HFFc6 (cell line): ENCODE data around the gene ATXN10. TPM values are rescaled to one million over a fixed set of nuclear protein-coding genes. Genes with fewer than 3 reads are reported as not detected.
A peak's percentile ranks its signal among the peaks of the same experiment; 100 is the strongest.

ENCODE experiments used
- DNase-seq: peaks from one replicate; pipeline ENCODE4 v3.0.0-alpha.2; 2018
- H3K27ac Mint-ChIP-seq: 2 replicates; pipeline ENCODE4 v1.8.0; 2020; ENCODE audit warnings: mild to moderate bottlenecking, mixed read lengths
- H3K27me3 Mint-ChIP-seq: 2 replicates; pipeline ENCODE4 v1.8.0; 2021; ENCODE audit warnings: mild to moderate bottlenecking, moderate library complexity, mixed read lengths; ENCODE audit not compliant: insufficient read depth
- H3K36me3 Mint-ChIP-seq: 2 replicates; pipeline ENCODE4 v1.8.0; 2021; ENCODE audit warnings: low read depth, mixed read lengths
- H3K4me1 Mint-ChIP-seq: 2 replicates; pipeline ENCODE4 v1.8.0; 2020; ENCODE audit warnings: low read depth, mixed read lengths
- H3K4me3 Mint-ChIP-seq: 2 replicates; pipeline ENCODE4 v1.8.0; 2020; ENCODE audit warnings: mild to moderate bottlenecking, moderate library complexity, mixed read lengths
- H3K9me3 Mint-ChIP-seq: 2 replicates; pipeline ENCODE4 v1.8.0; 2020; ENCODE audit warnings: mild to moderate bottlenecking, mixed read lengths
- total RNA-seq, 6 experiments: library from RNA; stranded (reverse); fragmentation: NEBNext Ultra II Directional; extraction: Animal tissue kit (Norgen Biotek cat#: 25700); gene quantifications; 2 replicates in 1 of 6; 3 replicates in 5 of 6; pipeline ENCODE4 v1.2.3, GENCODE V29; 2021
- TF ChIP-seq, protein P1 (sequence below): fragments of 200-600 bp; sonication (generic); IDR thresholded peaks from 2 replicates; pipeline ENCODE4 v1.5.0; 2021; ENCODE audit warnings: antibody characterized with exemption, mild to moderate bottlenecking

ATXN10 gene
- total RNA-seq, 6 experiments from 2014 or later, result 287 to 426 (median 370) TPM

- DNase-seq, result no peak
- no peaks in the 10 kb centered on the region for H3K9me3 Mint-ChIP-seq
- no peak overlapping the region for H3K4me3 Mint-ChIP-seq
- peaks cover 57% of the 10 kb centered on the region for H3K4me1 Mint-ChIP-seq
- H3K36me3 Mint-ChIP-seq, result peaks cover 44% of the 10 kb centered on the region
- TF ChIP-seq, protein P1, sequence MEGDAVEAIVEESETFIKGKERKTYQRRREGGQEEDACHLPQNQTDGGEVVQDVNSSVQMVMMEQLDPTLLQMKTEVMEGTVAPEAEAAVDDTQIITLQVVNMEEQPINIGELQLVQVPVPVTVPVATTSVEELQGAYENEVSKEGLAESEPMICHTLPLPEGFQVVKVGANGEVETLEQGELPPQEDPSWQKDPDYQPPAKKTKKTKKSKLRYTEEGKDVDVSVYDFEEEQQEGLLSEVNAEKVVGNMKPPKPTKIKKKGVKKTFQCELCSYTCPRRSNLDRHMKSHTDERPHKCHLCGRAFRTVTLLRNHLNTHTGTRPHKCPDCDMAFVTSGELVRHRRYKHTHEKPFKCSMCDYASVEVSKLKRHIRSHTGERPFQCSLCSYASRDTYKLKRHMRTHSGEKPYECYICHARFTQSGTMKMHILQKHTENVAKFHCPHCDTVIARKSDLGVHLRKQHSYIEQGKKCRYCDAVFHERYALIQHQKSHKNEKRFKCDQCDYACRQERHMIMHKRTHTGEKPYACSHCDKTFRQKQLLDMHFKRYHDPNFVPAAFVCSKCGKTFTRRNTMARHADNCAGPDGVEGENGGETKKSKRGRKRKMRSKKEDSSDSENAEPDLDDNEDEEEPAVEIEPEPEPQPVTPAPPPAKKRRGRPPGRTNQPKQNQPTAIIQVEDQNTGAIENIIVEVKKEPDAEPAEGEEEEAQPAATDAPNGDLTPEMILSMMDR, result no peak
- peaks cover 3% of the 10 kb centered on the region; the same call in 1 of the 2 replicates for H3K27me3 Mint-ChIP-seq
- H3K27ac Mint-ChIP-seq, result no peak overlapping the region
Measured at GRCh38 chr22:45772743-45773142, 101.1 kb downstream of the ATXN10 start.

- no peaks in the 10 kb centered on the region for H3K9me3 Mint-ChIP-seq
- H3K27me3 Mint-ChIP-seq, result peaks cover 3% of the 10 kb centered on the region; the same call in 1 of the 2 replicates
- no peak overlapping the region for H3K4me3 Mint-ChIP-seq
- H3K4me1 Mint-ChIP-seq, result peaks cover 57% of the 10 kb centered on the region
- TF ChIP-seq, protein P1, result no peak
- DNase-seq, result no peak
- peaks cover 41% of the 10 kb centered on the region for H3K36me3 Mint-ChIP-seq
- H3K27ac Mint-ChIP-seq, result no peak overlapping the region
Measured at GRCh38 chr22:45774001-45774670, 102.5 kb downstream of the ATXN10 start.

DNA sequence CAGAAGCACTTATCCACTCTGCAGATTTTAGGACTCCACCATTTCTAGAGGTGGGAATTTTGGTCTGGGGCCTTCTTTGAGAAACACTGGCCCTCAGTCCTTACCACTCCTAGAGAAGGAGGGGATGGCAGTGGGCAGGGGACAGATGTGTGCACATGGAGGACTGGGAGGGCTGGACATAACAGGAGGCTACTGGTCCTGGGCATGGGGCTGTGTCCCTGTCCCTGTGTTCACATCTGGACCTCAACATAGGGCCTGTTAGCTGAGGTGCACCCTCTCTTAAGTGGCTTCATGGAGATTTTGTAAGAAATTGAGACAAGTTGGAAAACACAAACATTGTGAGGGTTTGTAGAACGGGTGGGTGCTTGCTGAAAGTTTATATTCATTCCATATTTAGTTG lies 103.4 kb downstream of the ATXN10 start:
- Mint-ChIP-seq H3K4me3 (no peak overlapping the region), H3K27ac (peak overlapping the region; percentile 31; the same call in 1 of the 2 replicates), H3K4me1 (peaks cover 52% of the 10 kb centered on the region), H3K36me3 (peaks cover 38% of the 10 kb centered on the region), H3K9me3 (no peaks in the 10 kb centered on the region), H3K27me3 (peaks cover 3% of the 10 kb centered on the region; the same call in 1 of the 2 replicates)
- no peak for DNase-seq
- TF ChIP-seq, protein P1, result no peak

DNA sequence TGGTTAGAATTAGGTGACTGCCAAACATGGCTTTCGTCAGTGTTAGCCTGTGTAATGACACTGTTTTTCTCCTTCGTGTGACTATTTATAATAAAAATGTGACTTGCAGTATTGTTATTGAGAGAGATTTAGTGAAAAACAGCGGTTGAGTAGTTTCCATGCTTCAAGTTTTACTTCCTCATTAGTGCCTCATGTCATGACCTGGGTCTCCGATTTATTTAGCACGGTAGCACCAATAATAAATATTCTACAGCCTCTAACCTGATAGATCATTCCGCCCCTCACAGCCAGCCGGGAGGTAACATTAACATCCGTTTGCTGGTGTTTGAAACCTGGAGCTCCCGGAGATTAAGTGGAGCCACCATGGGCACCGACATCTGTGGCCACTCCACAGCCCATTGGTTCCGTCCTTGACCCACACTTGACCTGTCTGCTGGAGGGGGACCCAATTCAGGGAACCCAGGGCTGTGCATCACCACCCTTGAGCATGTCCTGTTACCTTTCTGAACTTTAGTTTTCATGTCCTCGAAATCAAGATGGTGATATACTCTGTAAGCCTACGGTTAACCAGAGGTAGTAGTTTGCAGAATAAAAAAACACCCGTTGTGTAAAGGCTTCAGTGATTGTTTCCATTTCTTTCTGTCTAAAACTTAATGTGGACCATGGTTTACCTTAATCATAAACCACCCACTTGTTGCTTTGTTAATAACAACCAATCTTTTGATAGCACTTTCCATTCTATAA lies 104.1 kb downstream of the ATXN10 start:
- Mint-ChIP-seq H3K9me3 (no peaks in the 10 kb centered on the region), H3K4me3 (no peak overlapping the region), H3K4me1 (peaks cover 54% of the 10 kb centered on the region), H3K36me3 (peaks cover 37% of the 10 kb centered on the region), H3K27ac (no peak overlapping the region), H3K27me3 (peaks cover 3% of the 10 kb centered on the region; the same call in 1 of the 2 replicates)
- DNase-seq, result no peak
- TF ChIP-seq, protein P1, result no peak

DNA sequence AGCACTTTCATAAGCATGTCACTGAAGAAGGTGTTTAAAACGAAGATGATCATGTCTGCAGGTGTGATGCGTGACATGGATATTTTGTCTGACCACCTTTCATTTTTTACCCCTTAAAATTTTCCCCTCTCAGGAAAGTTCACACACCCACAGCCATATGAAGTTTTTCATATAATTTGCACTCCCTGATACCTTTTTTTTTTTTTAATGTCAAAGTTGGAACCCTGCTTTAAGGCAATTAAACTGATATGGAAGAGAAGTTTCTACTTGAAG lies 104.6 kb downstream of the ATXN10 start:
- peaks cover 37% of the 10 kb centered on the region for H3K36me3 Mint-ChIP-seq
- no peaks in the 10 kb centered on the region for H3K9me3 Mint-ChIP-seq
- no peak overlapping the region for H3K4me3 Mint-ChIP-seq
- TF ChIP-seq, protein P1, result no peak
- H3K4me1 Mint-ChIP-seq, result peaks cover 59% of the 10 kb centered on the region
- no peak overlapping the region for H3K27ac Mint-ChIP-seq
- no peak for DNase-seq
- H3K27me3 Mint-ChIP-seq, result peaks cover 3% of the 10 kb centered on the region; the same call in 1 of the 2 replicates
